ENCODE results near the gene AUTS2.

- TF ChIP-seq ASH2L (IDR thresholded peaks at IDR 0.05; ENCODE audit: low read length) (no peak), RAD21 (IDR thresholded peaks at IDR 0.05 in 1 of 2, conservative IDR thresholded peaks at IDR 0.05 in 1 of 2; ENCODE audit: low read depth in 2 of 2, low read length in 2 of 2) (no peak), MAX (IDR thresholded peaks at IDR 0.05) (no peak), TAF1 (IDR thresholded peaks at IDR 0.05; ENCODE audit: low read depth, low read length) (no peak), ZNF274 (IDR thresholded peaks at IDR 0.05; ENCODE audit: borderline replicate concordance, extremely low read depth, low read length) (no peak), EZH2 (IDR thresholded peaks at IDR 0.05; ENCODE audit: low read depth, low read length, severe bottlenecking) (no peak), CTCF (IDR thresholded peaks at IDR 0.05; ENCODE audit: control extremely low read depth in 1 of 3, insufficient read depth in 1 of 3, low read depth in 1 of 3, low read length in 3 of 3) (no peak), POLR2A (IDR thresholded peaks at IDR 0.05; ENCODE audit: control extremely low read depth in 1 of 2, low read depth in 2 of 2, low read length in 2 of 2) (no peak), POLR2AphosphoS5 (IDR thresholded peaks at IDR 0.05; ENCODE audit: low read depth, low read length) (no peak)
Observed at GRCh38 chr7:69801729-69802682, 203.7 kb downstream of the AUTS2 start.
